ENCODE measurements around the gene CAMSAP2. TPM values are rescaled to one million over a fixed set of nuclear protein-coding genes. Genes with fewer than 3 reads are reported as not detected.

The CAMSAP2 gene
- total and polyA plus RNA-seq, 10 of the 15 experiments (the other 5 are each of a cell fraction or from before 2014, with no cell fraction given): 3.9 to 19.8 (median 8.0) TPM

GRCh38 chr1:200909757-200910239 lies 171.1 kb downstream of the CAMSAP2 start (continued):
- TF ChIP-seq IKZF1 (conservative IDR thresholded peaks at IDR 0.05) (0 out of 2 replicates have a peak, but pooled peaks have one; percentile 39), ZNF622 (IDR thresholded peaks at IDR 0.05) (no peak), SMARCA5 (IDR thresholded peaks at IDR 0.05) (peak; percentile 65; the same call in 1 of the 2 replicates), GATAD2B (conservative IDR thresholded peaks at IDR 0.05; ENCODE audit: low read depth) (0 out of 2 replicates have a peak, but pooled peaks have one; percentile 31), ZNF24 (IDR thresholded peaks at IDR 0.05) (peak; percentile 84), ATF7 (IDR thresholded peaks at IDR 0.05; ENCODE audit: low read depth) (peak; percentile 53; the same call in 1 of the 2 replicates), NFYA (IDR thresholded peaks at IDR 0.05; ENCODE audit: borderline replicate concordance, low read depth, low read length) (no peak), MEF2B (IDR thresholded peaks at IDR 0.05; ENCODE audit: partially characterized antibody, poor library complexity, severe bottlenecking) (peak; percentile 92), SMAD1 (IDR thresholded peaks at IDR 0.05; ENCODE audit: low read depth, partially characterized antibody) (peak; percentile 60), PBX3 (IDR thresholded peaks at IDR 0.05; ENCODE audit: insufficient replicate concordance, low read depth, low read length) (no peak), BHLHE40 (IDR thresholded peaks at IDR 0.05; ENCODE audit: borderline replicate concordance in 1 of 2, low read depth in 2 of 2, low read length in 1 of 2) (peak; percentile 62 to 65; a peak in 3 of 4 replicates), EP300 (IDR thresholded peaks at IDR 0.05; ENCODE audit: borderline replicate concordance in 1 of 2, control insufficient read depth in 1 of 2, low read depth in 2 of 2, low read length in 2 of 2) (peak; percentile 82 to 95), CUX1 (IDR thresholded peaks at IDR 0.05; ENCODE audit: insufficient replicate concordance, low read depth, low read length) (peak; percentile 63), NBN (IDR thresholded peaks at IDR 0.05) (peak; percentile 78; the same call in 1 of the 2 replicates), IKZF2 (IDR thresholded peaks at IDR 0.05) (peak; percentile 51 to 71; a peak in 2 of 4 replicates), NR2F1 (conservative IDR thresholded peaks at IDR 0.05) (peak; percentile 64), MLLT1 (IDR thresholded peaks at IDR 0.05) (peak; percentile 54; the same call in 1 of the 2 replicates), YY1 (IDR thresholded peaks at IDR 0.05; ENCODE audit: low read depth, low read length) (no peak)

Measured in GM12878 (cell line).